K562 (cell line): Measurements from ENCODE around the gene SLC35B1.

Experiments
- CBX8 ChIP-seq: fragments of 200-600 bp; sonication (generic); IDR thresholded peaks from 2 replicates; pipeline ENCODE4 v1.6.1; 2012; ENCODE audit warnings: borderline replicate concordance, mixed run types, low read depth, mild to moderate bottlenecking, moderate library complexity, mixed read lengths, low read length, control low read depth, inconsistent platforms; ENCODE audit not compliant: poor library complexity, severe bottlenecking; ENCODE audit errors: extremely low read depth
- EP300 ChIP-seq: IDR thresholded peaks from 2 replicates; pipeline ENCODE4 v1.6.1; 2012; ENCODE audit warnings: low read length, improper control_type of control experiment
- HIVEP1 ChIP-seq: fragments of 250-450 bp; sonication (Bioruptor Pico); IDR thresholded peaks from 2 replicates; pipeline ENCODE4 v1.4.0; 2020; ENCODE audit warnings: mild to moderate bottlenecking
- POLR2AphosphoS5 ChIP-seq: IDR thresholded peaks from 2 replicates; pipeline ENCODE4 v1.6.1; 2011; ENCODE audit warnings: mild to moderate bottlenecking, low read depth, low read length, moderate library complexity; ENCODE audit not compliant: control insufficient read depth, insufficient read depth
- RAD51 ChIP-seq: fragments of 450-650 bp; IDR thresholded peaks from 2 replicates; pipeline ENCODE4 v1.7.1; 2016; ENCODE audit warnings: low read depth, mild to moderate bottlenecking, borderline replicate concordance
- RFX5 ChIP-seq: IDR thresholded peaks from 2 replicates; pipeline ENCODE4 v1.6.1; 2011; ENCODE audit warnings: low read depth, mild to moderate bottlenecking, improper control_type of control experiment, low read length
- SMC3 ChIP-seq: conservative IDR thresholded peaks from 2 replicates; pipeline ENCODE4 v1.6.1; 2011; ENCODE audit warnings: low read depth, low read length, improper control_type of control experiment; ENCODE audit not compliant: insufficient read depth
- ZBTB11 ChIP-seq, 3 experiments: fragments of 200-800 bp in 1 of 3; fragments of 250-450 bp in 1 of 3; fragments of 450-650 bp in 1 of 3; sonication (Bioruptor Pico) in 1 of 3; sonication (Bioruptor generic) in 1 of 3; formaldehyde crosslinking in 1 of 3; IDR thresholded peaks; 2 replicates each; pipeline versions ENCODE4 v1.6.1 to v1.8.0; 2016 to 2022; ENCODE audit warnings: mild to moderate bottlenecking in 2 of 3, missing genetic modification characterization in 2 of 3, missing compliant biosample characterization in 1 of 3, moderate library complexity in 1 of 3
- ZNF263 ChIP-seq: sonication (generic); formaldehyde crosslinking; IDR thresholded peaks from 2 replicates; pipeline ENCODE4 v1.8.0; 2022; ENCODE audit warnings: mild to moderate bottlenecking, missing genetic modification reagents, borderline replicate concordance

- TF ChIP-seq CBX8 (no peak), EP300 (no peak), POLR2AphosphoS5 (no peak), HIVEP1 (CRISPR knock-in tag) (no peak), ZNF263 (CRISPR knock-in tag) (no peak), RFX5 (no peak), ZBTB11 (CRISPR knock-in tag; IDR thresholded peaks at IDR 0.05) (no peak), RAD51 (no peak), SMC3 (no peak)
Observed at GRCh38 chr17:49692751-49693150, 15.0 kb downstream of the SLC35B1 start.
